Stomach (tissue), 4 donors: ENCODE data around the gene ITGA3.

Experiments used
- POLR2A ChIP-seq, 4 donors: fragments of 450-650 bp; IDR thresholded peaks; one replicate each; pipeline ENCODE4 v1.6.1; 2016; ENCODE audit warnings: antibody characterized with exemption in 4 of 4, control low read depth in 2 of 4, mild to moderate bottlenecking in 1 of 4, moderate library complexity in 1 of 4
- POLR2AphosphoS5 ChIP-seq, 3 donors: sonication (generic); formaldehyde crosslinking; IDR thresholded peaks; one replicate each; pipeline ENCODE4 v1.6.1; 2016; ENCODE audit warnings: antibody characterized with exemption in 3 of 3
- TF ChIP-seq, protein P1 (sequence below), 7 experiments: fragments of 450-650 bp in 4 of 7; fragments of 200-600 bp in 3 of 7; sonication (generic) in 3 of 7; IDR thresholded peaks; one replicate each; pipeline ENCODE4 v1.5.1; 2016 to 2019; ENCODE audit warnings: antibody characterized with exemption in 7 of 7, control low read depth in 2 of 7, mild to moderate bottlenecking in 1 of 7

DNA sequence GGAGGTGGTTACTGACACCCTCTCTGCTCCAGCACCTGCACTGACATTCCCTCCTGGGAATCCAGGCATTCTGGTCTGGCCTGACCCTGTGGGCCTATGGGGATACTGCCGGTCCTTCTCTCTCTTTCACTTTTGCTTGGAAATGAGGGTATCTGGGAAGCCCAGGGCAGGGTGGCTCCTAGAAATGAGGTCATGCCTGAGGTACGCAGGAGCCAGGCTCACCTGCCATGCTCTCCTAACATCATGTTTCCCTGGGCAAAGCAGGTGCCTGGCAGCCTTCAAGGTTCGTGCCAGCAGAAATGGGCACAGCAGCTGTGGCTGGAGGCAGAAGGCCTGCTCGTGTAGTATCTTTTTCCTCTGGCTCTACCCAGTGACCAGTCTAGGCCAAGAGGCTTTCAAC lies 3.3 kb downstream of the ITGA3 start:
- TF ChIP-seq, protein P1, sequence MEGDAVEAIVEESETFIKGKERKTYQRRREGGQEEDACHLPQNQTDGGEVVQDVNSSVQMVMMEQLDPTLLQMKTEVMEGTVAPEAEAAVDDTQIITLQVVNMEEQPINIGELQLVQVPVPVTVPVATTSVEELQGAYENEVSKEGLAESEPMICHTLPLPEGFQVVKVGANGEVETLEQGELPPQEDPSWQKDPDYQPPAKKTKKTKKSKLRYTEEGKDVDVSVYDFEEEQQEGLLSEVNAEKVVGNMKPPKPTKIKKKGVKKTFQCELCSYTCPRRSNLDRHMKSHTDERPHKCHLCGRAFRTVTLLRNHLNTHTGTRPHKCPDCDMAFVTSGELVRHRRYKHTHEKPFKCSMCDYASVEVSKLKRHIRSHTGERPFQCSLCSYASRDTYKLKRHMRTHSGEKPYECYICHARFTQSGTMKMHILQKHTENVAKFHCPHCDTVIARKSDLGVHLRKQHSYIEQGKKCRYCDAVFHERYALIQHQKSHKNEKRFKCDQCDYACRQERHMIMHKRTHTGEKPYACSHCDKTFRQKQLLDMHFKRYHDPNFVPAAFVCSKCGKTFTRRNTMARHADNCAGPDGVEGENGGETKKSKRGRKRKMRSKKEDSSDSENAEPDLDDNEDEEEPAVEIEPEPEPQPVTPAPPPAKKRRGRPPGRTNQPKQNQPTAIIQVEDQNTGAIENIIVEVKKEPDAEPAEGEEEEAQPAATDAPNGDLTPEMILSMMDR (IDR thresholded peaks at IDR 0.05), result no peak
- TF ChIP-seq POLR2A (IDR thresholded peaks at IDR 0.05), result no peak
- no peak for TF ChIP-seq POLR2AphosphoS5 (IDR thresholded peaks at IDR 0.05)
